HG02763 (cell line): ENCODE results near the gene PLCH2.
A peak's percentile ranks its signal among the peaks of the same experiment; 100 is the strongest.
"Not testable (repeated sequence)": the region's sequence is repeated elsewhere in the genome, so short reads cannot be mapped to it uniquely, and the experiment has no call there.

Experiments used
- ATAC-seq: cut with Tn5 transposase; IDR thresholded peaks from one replicate; pipeline ENCODE4 v1.9.1; 2021; ENCODE audit warnings: mild to moderate bottlenecking, moderate library complexity; ENCODE audit not compliant: unreplicated experiment

The PLCH2 gene

GRCh38 chr1:2540816-2541492 is 64.9 kb downstream of the PLCH2 start:
- ATAC-seq, result no peak

- no peak for ATAC-seq
Observed at GRCh38 chr1:2541619-2542245, 65.6 kb downstream of the PLCH2 start.

GRCh38 chr1:2542246-2542915 is 66.3 kb downstream of the PLCH2 start:
- ATAC-seq, result no peak

- ATAC-seq, result no peak
Observed at GRCh38 chr1:2543543-2544092, 67.5 kb downstream of the PLCH2 start.

GRCh38 chr1:2544093-2544874 is 68.2 kb downstream of the PLCH2 start:
- ATAC-seq, result no peak

GRCh38 chr1:2544875-2545640 is 69.0 kb downstream of the PLCH2 start:
- ATAC-seq, result no peak

GRCh38 chr1:2545754-2546514 is 69.8 kb downstream of the PLCH2 start:
- peak; percentile 35 for ATAC-seq

GRCh38 chr1:2546515-2547209 is 70.6 kb downstream of the PLCH2 start:
- ATAC-seq, result peak; percentile 24

- no peak for ATAC-seq
Observed at GRCh38 chr1:2547210-2548067, 71.3 kb downstream of the PLCH2 start.

GRCh38 chr1:2548068-2548589 is 72.0 kb downstream of the PLCH2 start:
- ATAC-seq, result no peak

- ATAC-seq, result not testable (repeated sequence)
Observed at GRCh38 chr1:2549367-2550029, 73.4 kb downstream of the PLCH2 start.

- not testable (repeated sequence) for ATAC-seq
Observed at GRCh38 chr1:2550309-2550861, 74.3 kb downstream of the PLCH2 start.

GRCh38 chr1:2551544-2551943 is 75.5 kb downstream of the PLCH2 start:
- ATAC-seq, result not testable (repeated sequence)

GRCh38 chr1:2552189-2552588 is 76.1 kb downstream of the PLCH2 start:
- ATAC-seq, result no peak

- ATAC-seq, result not testable (repeated sequence)
Observed at GRCh38 chr1:2553076-2553475, 77.0 kb downstream of the PLCH2 start.

- no peak for ATAC-seq
Observed at GRCh38 chr1:2553871-2554620, 78.0 kb downstream of the PLCH2 start.
